GM12875 (cell line): ENCODE results near the gene DNAJB5.

Experiments used
- H3K4me3 ChIP-seq: one replicate; pipeline ENCODE4 v1.5.1; 2011; ENCODE audit warnings: low read depth, low read length, control low read depth
- TF ChIP-seq, protein P1 (sequence below): IDR thresholded peaks from 2 replicates; pipeline ENCODE4 v1.5.1; 2011; ENCODE audit warnings: low read depth, mild to moderate bottlenecking, control low read depth, inconsistent platforms, low read length, moderate library complexity, borderline replicate concordance; ENCODE audit not compliant: insufficient read depth

Gene DNAJB5

DNA sequence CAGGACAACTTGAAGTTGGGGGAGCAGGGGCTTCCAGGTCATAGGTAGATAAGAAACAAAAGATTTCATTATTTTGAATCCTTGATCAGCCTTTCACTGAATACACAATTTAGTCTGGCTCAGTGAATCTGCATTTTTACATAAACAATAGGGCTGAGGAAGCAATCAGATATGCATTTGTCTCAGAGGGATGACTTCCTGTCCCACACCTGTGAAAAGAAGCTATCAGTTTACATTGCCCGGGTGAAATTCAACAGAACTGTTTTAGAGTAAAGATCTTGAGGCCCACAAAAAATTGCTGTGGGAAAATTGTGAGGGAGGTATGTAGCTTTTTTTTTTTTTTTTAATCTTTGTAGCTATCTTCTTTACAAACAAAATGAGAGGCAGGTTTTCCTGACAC is 38.3 kb downstream of the DNAJB5 start:
- H3K4me3 ChIP-seq: no peak overlapping the region
- TF ChIP-seq, protein P1, sequence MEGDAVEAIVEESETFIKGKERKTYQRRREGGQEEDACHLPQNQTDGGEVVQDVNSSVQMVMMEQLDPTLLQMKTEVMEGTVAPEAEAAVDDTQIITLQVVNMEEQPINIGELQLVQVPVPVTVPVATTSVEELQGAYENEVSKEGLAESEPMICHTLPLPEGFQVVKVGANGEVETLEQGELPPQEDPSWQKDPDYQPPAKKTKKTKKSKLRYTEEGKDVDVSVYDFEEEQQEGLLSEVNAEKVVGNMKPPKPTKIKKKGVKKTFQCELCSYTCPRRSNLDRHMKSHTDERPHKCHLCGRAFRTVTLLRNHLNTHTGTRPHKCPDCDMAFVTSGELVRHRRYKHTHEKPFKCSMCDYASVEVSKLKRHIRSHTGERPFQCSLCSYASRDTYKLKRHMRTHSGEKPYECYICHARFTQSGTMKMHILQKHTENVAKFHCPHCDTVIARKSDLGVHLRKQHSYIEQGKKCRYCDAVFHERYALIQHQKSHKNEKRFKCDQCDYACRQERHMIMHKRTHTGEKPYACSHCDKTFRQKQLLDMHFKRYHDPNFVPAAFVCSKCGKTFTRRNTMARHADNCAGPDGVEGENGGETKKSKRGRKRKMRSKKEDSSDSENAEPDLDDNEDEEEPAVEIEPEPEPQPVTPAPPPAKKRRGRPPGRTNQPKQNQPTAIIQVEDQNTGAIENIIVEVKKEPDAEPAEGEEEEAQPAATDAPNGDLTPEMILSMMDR: no peak

DNA sequence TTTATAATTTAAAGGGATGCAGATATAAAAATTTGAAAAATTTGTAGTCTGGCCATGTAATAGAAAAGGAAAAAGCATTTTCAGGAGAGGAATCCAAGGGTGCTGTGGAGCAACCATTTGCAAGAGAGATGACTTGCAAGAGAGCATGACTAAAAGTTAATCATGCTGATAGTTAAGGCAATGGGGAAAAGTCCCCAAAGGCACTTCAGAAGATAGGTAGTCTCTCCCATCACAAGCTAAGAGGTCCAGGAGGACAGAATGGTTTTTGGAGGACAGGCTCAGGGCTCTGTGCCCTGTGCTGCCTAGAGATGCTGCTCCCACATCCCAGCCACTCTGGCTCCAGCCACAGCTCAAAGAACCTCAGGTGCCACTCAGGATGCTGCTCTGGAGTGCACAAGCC is 38.8 kb downstream of the DNAJB5 start:
- H3K4me3 ChIP-seq: no peak overlapping the region
- TF ChIP-seq, protein P1: no peak

DNA sequence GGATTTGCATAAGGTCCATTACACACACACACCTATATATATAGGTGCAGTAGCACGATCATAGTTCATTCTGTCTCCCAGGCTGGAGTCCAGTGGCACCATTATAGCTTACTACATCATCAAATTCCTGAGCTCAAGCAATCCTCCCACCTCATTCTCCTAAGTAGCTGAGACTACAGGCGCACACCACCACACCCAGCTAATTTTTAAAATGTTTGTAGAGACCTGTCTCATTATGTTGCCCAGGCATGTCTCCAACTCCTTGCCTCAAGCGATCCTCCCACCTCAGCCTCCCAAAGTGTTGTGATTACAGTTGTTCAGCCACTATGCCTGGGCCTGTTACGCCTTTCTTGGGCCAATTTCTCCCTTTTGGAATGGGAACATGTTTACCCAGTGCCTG is 39.7 kb downstream of the DNAJB5 start:
- TF ChIP-seq, protein P1: no peak
- H3K4me3 ChIP-seq: no peak overlapping the region

DNA sequence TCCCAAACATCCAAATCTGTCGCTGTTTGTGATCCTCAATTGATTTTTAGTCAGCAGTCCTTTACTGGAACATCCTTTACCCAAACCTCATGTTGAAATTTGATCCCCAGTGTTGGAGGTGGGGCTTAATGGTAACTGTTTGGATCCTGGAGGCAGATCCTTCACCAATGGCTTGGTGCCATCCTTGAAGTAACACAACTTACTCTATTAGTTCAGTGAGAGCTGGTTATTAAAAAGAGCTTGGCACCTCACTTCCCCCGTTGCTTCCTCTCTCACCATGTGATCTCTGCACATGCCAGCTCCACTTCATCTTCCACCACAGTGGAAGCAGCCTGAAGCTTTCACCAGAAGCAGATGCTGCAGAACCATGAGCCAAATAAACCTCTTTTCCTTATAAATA is 40.3 kb downstream of the DNAJB5 start:
- TF ChIP-seq, protein P1: no peak

DNA sequence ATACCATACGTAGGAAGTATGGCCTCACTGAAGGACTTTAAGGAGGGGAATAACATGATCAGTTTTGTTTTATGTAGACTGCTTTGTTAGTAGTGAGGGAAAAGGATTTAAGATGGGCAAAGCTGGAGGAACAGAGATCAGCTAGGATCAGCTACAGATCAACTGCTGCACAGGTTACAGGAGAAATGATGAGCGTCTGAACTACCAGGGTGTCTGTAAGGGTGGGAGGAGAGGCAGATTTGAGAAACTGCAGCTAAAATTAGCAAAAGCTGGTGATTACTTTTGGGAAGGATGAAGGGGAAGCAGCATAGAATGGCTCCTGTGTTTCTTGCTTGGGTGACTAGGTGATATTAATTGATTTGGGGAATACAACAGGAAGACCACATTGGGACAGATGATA is 43.6 kb downstream of the DNAJB5 start:
- no peak overlapping the region for H3K4me3 ChIP-seq
- TF ChIP-seq, protein P1: no peak

More for the DNA sequence above, 40.3 kb downstream of the DNAJB5 start:
- no peak overlapping the region for H3K4me3 ChIP-seq

DNA sequence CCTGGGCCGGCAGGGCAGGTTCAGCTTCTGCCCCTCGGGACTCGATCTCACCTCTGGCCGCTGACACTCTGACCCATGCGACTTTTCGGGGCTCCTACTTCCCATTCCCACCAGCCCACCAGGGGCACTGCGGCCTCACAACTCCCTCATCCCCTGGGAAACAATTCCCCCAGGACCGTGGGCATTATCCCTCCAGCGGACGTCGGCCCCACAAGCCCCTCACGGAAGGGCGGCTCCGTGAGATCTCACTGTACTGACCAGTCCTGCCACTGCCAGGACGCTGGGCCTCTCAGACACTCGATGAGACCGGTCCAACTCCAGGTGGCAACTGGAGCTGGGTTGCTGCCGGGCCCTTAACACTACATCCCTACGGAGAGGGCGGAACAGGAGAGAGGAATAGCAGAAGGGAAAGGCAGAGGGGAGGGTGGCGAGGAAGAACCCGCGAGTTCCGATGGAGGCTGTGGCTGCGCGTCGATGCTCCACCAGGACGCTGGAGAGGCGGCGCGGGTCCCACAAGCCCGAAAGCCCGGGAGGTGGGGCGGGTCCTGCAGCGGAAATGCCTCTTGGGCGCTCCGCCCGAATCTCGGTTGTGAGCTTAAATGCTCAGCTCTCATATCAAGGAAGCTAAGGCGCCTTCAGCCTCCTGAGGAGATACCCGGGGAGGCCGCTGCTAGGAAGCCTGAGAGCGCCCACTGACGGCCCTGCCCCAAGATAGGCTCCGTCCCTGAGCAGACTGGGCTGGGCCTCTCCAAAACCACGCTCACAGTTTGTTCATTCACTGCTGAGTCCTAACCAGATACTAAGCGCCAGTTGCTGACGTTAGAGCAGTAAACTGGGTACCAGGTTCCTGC is 46.5 kb downstream of the DNAJB5 start:
- peak overlapping the region; percentile 26 for H3K4me3 ChIP-seq
- TF ChIP-seq, protein P1: no peak

DNA sequence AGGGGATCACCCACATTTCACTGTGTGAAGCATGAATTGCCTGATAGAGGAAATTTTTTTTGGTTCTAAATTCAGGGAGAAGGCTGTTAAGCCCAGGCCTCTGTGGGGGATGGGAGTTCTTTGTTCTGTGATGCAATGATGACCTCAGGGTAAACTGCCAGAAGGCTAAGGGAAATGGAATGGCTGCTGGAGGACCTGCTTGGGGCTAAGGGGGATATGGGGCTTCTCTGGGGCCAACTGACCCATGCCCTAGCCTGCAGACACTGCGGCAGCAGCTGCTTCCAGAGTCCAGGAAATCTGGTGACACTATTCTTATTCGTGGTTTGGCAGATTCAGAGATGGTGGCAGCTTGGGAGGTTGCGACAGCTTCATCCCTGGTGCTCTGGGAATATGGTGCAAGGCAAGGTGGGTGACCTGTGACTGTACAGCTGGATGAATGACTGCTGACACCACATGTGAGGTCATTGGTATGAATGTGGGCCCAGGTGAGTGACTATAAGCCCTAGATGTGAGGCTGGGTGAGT is 52.6 kb downstream of the DNAJB5 start:
- TF ChIP-seq, protein P1: no peak
- no peak overlapping the region for H3K4me3 ChIP-seq
